NK-92 (cell line): ENCODE data around the gene BDNF.

Experiments used
- DNase-seq: peaks from one replicate; lab custom pipeline; 2025; ENCODE audit not compliant: unreplicated experiment; lab: John Stamatoyannopoulos, UW

The BDNF gene

GRCh38 chr11:27705873-27706820, 5.9 kb upstream of the BDNF start:
- no peak for DNase-seq

- DNase-seq, result no peak
These were observed 3.2 kb upstream of the BDNF start for GRCh38 chr11:27703481-27703880.

DNA sequence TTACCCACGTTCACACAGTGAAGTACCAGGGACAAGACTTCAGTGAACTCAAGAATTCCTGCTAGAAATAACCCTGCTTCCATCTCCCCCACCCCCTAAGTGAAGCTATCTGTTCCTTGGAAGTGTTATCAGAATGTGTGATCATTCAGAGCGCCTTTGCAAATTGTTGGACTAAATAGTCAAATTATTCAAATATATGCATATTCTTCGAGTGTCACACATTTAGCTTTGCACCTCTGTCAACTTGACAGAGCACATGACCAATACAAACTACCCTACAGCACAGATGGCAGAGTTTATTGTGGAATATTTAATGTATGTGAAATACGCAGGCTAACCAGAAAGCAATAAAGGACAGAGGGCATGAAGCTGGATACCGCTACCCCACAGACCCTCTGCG, 2.6 kb upstream of the BDNF start:
- no peak for DNase-seq

DNA sequence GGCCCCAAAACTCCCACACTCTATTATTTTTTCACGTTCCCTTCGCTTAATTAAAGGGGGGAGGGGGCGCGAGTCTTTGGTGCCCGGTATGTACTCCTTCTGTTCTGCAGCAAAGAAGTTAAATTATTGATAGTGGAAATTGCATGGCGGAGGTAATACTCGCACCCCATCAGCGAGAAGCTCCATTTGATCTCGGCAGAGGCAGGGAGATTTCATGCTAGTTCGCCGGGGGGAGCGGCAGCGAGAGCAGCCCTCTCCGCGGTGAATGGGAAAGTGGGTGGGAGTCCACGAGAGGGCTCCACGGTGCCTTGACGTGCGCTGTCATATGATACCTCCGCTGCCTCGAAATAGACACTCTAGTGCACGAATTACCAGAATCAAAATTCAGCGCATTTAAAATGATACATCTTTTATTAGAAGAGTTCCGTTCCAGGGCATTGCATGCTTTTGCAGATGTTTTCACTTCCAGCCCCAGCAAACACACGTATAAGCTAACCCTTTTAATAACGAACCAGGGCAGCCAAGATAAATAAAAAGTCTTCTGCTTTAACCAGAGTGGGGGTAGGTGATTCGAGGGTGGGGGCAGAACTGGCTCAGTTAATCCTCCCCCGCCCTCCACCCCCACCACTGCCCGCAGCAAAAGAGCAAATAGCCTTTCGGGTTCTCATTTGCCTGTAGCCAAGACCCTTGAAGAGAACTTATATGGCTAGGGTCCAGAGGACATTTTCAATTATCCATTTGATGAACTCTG, 1.3 kb upstream of the BDNF start:
- DNase-seq, result no peak

DNA sequence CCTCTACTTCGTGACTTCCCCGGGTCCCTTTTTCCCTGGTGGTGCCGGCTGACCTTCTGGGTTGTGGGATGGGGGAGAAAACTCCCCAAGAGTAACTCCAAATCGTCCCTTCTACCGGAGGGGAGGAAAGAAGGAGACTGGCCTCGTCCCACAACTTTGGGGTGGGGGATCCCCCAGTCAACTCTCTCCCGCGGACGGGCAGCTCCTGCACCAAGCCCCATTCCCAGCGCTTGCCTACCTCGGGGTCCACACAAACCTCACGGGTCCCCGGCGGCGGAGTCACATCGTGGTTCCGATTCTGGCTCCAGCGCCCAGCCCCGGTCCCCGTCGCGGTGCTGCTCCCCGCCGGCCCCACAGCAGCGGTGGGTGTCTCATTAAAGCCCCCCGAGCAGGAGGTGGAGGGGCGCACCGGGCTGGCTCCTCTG, 317 bp downstream of the BDNF start:
- DNase-seq, result no peak

DNA sequence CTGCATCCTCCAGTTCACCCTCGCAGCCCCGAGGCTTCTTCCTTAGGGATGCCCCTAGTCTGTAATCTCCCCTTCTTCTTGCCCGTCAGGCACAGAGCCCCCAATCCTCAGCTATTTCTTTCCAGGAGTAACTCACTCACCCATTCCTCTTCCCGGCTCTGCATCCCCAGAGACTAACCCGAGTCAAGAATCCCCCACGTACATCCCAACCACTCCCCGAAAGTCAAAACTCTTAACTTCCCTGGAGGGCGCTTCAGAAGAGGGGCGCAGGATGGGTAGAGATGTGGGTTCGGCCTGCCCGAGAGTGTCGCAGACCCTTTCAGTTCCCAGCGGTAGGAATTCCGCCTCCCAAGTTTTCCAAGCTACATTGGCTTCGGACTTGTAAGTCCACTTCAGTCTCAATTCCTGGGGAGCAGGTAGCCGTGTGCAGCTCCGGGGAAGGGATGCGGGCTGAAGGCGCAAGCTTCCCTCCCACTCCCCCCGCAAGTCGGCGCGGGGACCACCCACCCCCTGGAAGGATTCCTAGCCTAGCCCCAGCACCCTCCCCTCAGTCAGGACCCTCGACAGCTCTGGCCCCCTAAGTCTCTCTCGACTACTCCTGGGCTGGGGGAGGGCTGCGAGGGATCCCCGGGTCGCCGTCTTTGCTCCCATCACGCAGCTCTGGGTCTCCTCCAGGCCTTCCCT, 871 bp downstream of the BDNF start:
- no peak for DNase-seq

DNA sequence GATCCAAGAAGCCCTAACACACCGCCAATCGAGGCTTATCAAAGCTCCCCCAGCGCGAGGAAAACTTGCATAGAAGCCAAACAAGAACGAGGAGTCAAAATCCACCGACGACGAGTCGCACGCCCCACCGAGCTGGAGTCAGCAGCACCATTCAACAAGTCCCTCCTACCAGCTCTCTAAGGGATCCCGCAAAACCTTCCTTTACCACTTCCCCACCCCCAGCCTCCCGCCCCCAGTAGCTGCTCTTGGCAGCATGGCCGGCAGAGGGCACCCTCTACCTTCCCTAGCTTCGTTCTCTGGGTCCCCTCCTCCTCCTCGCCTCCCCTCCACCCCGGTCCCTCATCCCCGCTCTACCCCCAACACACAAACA, 1.4 kb downstream of the BDNF start:
- no peak for DNase-seq

GRCh38 chr11:27697679-27698275, 2.5 kb downstream of the BDNF start:
- DNase-seq, result no peak

DNA sequence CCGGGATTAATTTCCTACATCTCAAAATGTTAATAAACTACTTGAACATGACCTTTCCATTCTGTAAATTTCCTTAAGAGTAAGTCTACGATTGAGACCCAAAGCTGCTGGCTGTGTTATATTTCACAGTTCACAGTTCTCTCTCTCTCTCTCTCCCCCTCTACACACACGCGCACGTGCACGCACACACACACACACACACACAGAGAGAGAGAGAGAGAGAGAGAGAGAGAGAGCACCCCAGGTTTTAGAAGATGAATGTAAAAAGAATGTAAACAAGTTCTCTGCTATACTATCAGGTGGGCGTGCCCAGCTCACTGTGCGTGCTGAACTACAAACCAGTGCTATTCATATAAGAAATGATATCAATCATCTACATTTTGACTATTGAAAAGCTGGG, 3.3 kb downstream of the BDNF start:
- no peak for DNase-seq

- DNase-seq, result no peak
These were observed 4.1 kb downstream of the BDNF start for GRCh38 chr11:27696115-27696514.

- no peak for DNase-seq
These were observed 5.3 kb downstream of the BDNF start for GRCh38 chr11:27694992-27695391.

DNA sequence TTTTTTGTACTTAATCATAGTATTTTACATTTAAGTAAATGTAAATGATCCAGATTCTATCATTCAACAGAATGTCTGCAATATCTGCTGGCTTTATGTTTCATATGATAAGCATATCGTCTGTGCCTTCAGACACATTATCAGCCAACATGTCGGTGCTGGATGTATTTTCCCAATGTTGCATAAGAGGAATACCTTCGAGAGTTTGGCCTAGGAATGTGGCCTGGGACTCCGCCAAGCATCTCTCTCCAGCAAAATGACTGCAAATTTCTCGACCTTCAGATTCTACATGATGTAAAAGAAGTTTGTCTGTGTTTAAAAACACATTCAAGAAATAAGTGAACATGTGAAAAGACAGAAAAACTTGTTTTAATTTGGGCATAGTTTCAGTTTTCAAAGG, 6.9 kb downstream of the BDNF start:
- no peak for DNase-seq

GRCh38 chr11:27692781-27693180, 7.5 kb downstream of the BDNF start:
- DNase-seq, result no peak

DNA sequence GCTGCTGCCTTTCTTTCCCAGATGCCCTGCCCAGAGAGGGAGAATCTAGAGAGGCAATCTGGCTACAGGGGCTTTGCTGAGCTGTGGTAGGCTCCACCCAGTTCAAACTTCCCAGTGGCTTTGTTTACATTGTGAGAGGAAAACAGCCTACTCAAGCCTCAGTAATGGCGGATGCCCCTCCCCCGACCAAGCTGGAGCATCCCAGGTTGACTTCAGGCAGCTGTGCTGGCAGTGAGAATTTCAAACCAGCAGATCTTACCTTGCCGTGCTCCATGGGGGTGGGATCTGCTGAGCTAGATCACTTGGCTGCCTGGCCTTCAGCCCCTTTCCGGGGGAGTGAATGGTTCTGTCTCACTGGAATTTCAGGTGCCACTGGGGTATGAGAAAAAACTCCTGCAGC, 12.2 kb downstream of the BDNF start:
- DNase-seq, result no peak

DNA sequence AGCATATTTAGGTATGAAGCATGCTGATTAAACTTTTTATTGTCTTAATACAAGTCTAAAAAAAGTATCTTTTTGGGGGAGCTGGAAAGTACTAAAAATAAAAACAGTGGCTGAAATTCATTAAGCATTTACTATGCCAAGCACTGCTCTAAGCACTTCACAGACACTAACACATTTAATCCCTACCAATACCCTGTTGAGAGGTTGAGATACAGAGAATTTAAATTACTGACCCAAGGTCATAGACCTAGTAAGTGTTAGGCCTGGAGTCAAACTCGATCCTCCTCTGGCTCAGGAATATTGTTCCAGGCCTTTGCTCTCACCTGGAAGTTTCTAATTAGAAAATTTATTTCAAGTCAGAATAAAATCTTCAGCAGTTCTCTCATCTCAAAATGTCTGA, 18.6 kb downstream of the BDNF start:
- no peak for DNase-seq

GRCh38 chr11:27679136-27680015, 20.9 kb downstream of the BDNF start:
- DNase-seq, result no peak

DNA sequence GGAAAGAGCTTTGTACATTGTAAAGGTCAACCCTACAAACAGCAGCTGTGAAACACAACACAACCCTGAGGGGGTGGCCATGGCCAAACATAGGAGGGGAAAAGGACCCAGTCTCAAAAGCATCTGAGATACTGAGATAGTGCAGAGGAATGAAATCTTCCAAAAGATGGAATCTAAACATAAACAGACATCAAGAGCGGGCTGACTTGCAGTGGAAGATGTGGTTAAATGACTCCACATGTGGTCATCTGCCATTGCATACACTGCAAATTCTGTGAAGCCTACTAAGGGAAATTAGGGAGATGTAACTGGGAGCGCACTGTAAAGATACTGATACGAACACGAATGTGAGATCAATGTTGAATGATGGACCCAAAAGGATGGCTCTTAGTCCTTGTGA, 22.0 kb downstream of the BDNF start:
- DNase-seq, result no peak

GRCh38 chr11:27677108-27677507, 23.1 kb downstream of the BDNF start:
- no peak for DNase-seq

DNA sequence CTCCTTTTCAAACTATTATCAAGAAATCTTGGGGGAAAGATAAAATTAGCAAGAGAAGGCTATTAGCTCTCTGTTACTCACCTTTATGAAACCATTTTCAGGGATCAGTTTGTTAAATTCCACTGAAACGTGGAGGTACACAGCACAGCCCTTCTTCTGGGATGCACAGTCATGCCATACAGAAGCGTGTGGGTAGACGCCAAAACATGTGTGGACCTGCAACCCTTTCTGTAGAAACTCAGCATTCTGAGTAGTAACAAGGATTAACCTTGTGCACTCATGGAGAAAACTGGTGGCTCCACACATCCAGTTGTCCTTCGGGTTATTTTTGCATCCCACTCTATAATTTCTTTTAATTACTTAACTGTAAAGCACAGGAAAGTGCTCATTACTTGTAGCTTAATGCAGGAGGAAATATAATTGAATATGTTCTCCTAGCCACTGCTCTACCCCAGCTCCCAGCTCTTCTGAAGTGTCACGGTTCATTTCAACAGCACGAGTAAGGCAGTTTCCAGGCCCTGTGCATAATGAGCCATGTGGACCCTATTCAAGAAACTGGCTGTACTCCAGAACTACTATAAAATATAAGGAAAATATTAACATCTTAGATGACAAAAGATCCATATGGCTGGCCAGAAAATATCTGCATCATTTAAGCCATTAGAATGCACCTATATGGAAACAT, 26.1 kb downstream of the BDNF start:
- no peak for DNase-seq
